Measurements from ENCODE around the gene CDK15.
"Not testable (repeated sequence)": the region's sequence is repeated elsewhere in the genome, so short reads cannot be mapped to it uniquely, and the experiment has no call there.

Gene CDK15

GRCh38 chr2:201835066-201835465, 28.7 kb downstream of the CDK15 start:
- DNase-seq (ENCODE audit: low spot score): no peak
- no peak for TF ChIP-seq CTCF (IDR thresholded peaks at IDR 0.05; ENCODE audit: borderline replicate concordance, control extremely low read depth, extremely low read depth, insufficient read depth, missing control alignments)
- in situ Hi-C loops (cut with MboI; ENCODE audit: low sequenced_read_pairs, unreplicated experiment): no loop called here

GRCh38 chr2:201837391-201837790, 31.1 kb downstream of the CDK15 start:
- DNase-seq (ENCODE audit: low spot score): no peak
- no peak for TF ChIP-seq CTCF (IDR thresholded peaks at IDR 0.05; ENCODE audit: borderline replicate concordance, control extremely low read depth, extremely low read depth, insufficient read depth, missing control alignments)
- in situ Hi-C loops (cut with MboI; ENCODE audit: low sequenced_read_pairs, unreplicated experiment): no loop called here

GRCh38 chr2:201837824-201838431, 31.6 kb downstream of the CDK15 start:
- DNase-seq (ENCODE audit: low spot score): no peak
- no peak for TF ChIP-seq CTCF (IDR thresholded peaks at IDR 0.05; ENCODE audit: borderline replicate concordance, control extremely low read depth, extremely low read depth, insufficient read depth, missing control alignments)
- in situ Hi-C loops (cut with MboI; ENCODE audit: low sequenced_read_pairs, unreplicated experiment): no loop called here

GRCh38 chr2:201839727-201840126, 33.4 kb downstream of the CDK15 start:
- TF ChIP-seq CTCF (IDR thresholded peaks at IDR 0.05; ENCODE audit: borderline replicate concordance, control extremely low read depth, extremely low read depth, insufficient read depth, missing control alignments): no peak
- no peak for DNase-seq (ENCODE audit: low spot score)
- in situ Hi-C loops (cut with MboI; ENCODE audit: low sequenced_read_pairs, unreplicated experiment): no loop called here

GRCh38 chr2:201840726-201841125, 34.4 kb downstream of the CDK15 start:
- in situ Hi-C loops (cut with MboI; ENCODE audit: low sequenced_read_pairs, unreplicated experiment): no loop called here
- DNase-seq (ENCODE audit: low spot score): no peak
- TF ChIP-seq CTCF (IDR thresholded peaks at IDR 0.05; ENCODE audit: borderline replicate concordance, control extremely low read depth, extremely low read depth, insufficient read depth, missing control alignments): no peak

- no peak for TF ChIP-seq CTCF (IDR thresholded peaks at IDR 0.05; ENCODE audit: borderline replicate concordance, control extremely low read depth, extremely low read depth, insufficient read depth, missing control alignments)
- no peak for DNase-seq (ENCODE audit: low spot score)
- in situ Hi-C loops (cut with MboI; ENCODE audit: low sequenced_read_pairs, unreplicated experiment): no loop called here
Observed at GRCh38 chr2:201842131-201842860, 36.0 kb downstream of the CDK15 start.

- DNase-seq (ENCODE audit: low spot score); in situ Hi-C loops (cut with MboI; ENCODE audit: low sequenced_read_pairs, unreplicated experiment): not testable (repeated sequence)
Observed at GRCh38 chr2:201844922-201845321, 38.6 kb downstream of the CDK15 start.
